Measurements from ENCODE around the gene INO80E.
"Not testable (repeated sequence)": the region's sequence is repeated elsewhere in the genome, so short reads cannot be mapped to it uniquely, and the experiment has no call there.

The INO80E gene

GRCh38 chr16:30010844-30011713 lies 15.0 kb downstream of the INO80E start, which contains the start of gene DOC2A:
Gene DOC2A (minus strand): TSS chr16:30011027. CDS start chr16:30010222, 805 bp downstream.
- DNase-seq (ENCODE audit: low spot score) = peak; percentile 85

GRCh38 chr16:30011714-30012504 lies 15.9 kb downstream of the INO80E start:
- no peak for DNase-seq (ENCODE audit: low spot score)

GRCh38 chr16:30012598-30012997 lies 16.6 kb downstream of the INO80E start:
- not testable (repeated sequence) for DNase-seq (ENCODE audit: low spot score)

- not testable (repeated sequence) for DNase-seq (ENCODE audit: low spot score)
Observed at GRCh38 chr16:30015450-30015849, 19.4 kb downstream of the INO80E start.

GRCh38 chr16:30016555-30017276 lies 20.7 kb downstream of the INO80E start:
- DNase-seq (ENCODE audit: low spot score) = no peak

- no peak for DNase-seq (ENCODE audit: low spot score)
Observed at GRCh38 chr16:30017277-30017656, 21.2 kb downstream of the INO80E start.

GRCh38 chr16:30017937-30018336 lies 21.9 kb downstream of the INO80E start:
- DNase-seq (ENCODE audit: low spot score) = not testable (repeated sequence)

- no peak for DNase-seq (ENCODE audit: low spot score)
Observed at GRCh38 chr16:30018731-30019158, 22.7 kb downstream of the INO80E start.

GRCh38 chr16:30022887-30023286 lies 26.8 kb downstream of the INO80E start, which contains the start of gene C16orf92:
Gene C16orf92 (plus strand): TSS chr16:30023198. CDS start chr16:30023341, 143 bp downstream.
- no peak for DNase-seq (ENCODE audit: low spot score)

GRCh38 chr16:30023586-30023985 lies 27.5 kb downstream of the INO80E start:
- DNase-seq (ENCODE audit: low spot score) = no peak

- no peak for DNase-seq (ENCODE audit: low spot score)
Observed at GRCh38 chr16:30024451-30024850, 28.4 kb downstream of the INO80E start.

- no peak for DNase-seq (ENCODE audit: low spot score)
Observed at GRCh38 chr16:30025156-30025555, 29.1 kb downstream of the INO80E start.

GRCh38 chr16:30025574-30025973 lies 29.5 kb downstream of the INO80E start:
- DNase-seq (ENCODE audit: low spot score) = no peak

GRCh38 chr16:30026449-30026848 lies 30.4 kb downstream of the INO80E start:
- DNase-seq (ENCODE audit: low spot score) = no peak

GRCh38 chr16:30027588-30028437 lies 31.8 kb downstream of the INO80E start:
- DNase-seq (ENCODE audit: low spot score) = peak; percentile 86

GRCh38 chr16:30028438-30029076 lies 32.5 kb downstream of the INO80E start:
- DNase-seq (ENCODE audit: low spot score) = no peak

GRCh38 chr16:30030011-30030685 lies 34.1 kb downstream of the INO80E start:
- no peak for DNase-seq (ENCODE audit: low spot score)

GRCh38 chr16:30030841-30031413 lies 34.9 kb downstream of the INO80E start, which contains the start of gene TLCD3B:
Gene TLCD3B (minus strand): TSS chr16:30031271. CDS start chr16:30030527, 744 bp downstream.
- peak; percentile 64 for DNase-seq (ENCODE audit: low spot score)

- DNase-seq (ENCODE audit: low spot score) = no peak
Observed at GRCh38 chr16:30031477-30031918, 35.5 kb downstream of the INO80E start.

Measured in D341Med (cell line).